GM23248 (cell line): ENCODE results near the gene HSPA12A. TPM values are rescaled to one million over a fixed set of nuclear protein-coding genes. Genes with fewer than 3 reads are reported as not detected.

Experiments used
- DNase-seq: peaks from one replicate; pipeline ENCODE4 v3.0.0-alpha.2; 2015
- H2AFZ ChIP-seq: fragments of 200-600 bp; sonication (generic); 2 replicates; pipeline ENCODE4 v1.6.1; 2016; ENCODE audit warnings: antibody characterized with exemption
- H3F3A ChIP-seq: fragments of 200-600 bp; sonication (generic); 2 replicates; pipeline ENCODE4 v1.6.1; 2016; ENCODE audit warnings: mild to moderate bottlenecking, antibody characterized with exemption, mixed run types; ENCODE audit not compliant: insufficient read depth
- H3K27ac ChIP-seq: fragments of 200-600 bp; sonication (generic); 2 replicates; pipeline ENCODE4 v1.5.1; 2016; ENCODE audit warnings: mild to moderate bottlenecking
- H3K27me3 ChIP-seq: fragments of 200-600 bp; sonication (generic); replicated peaks from 2 replicates; pipeline ENCODE4 v1.6.1; 2016; ENCODE audit warnings: mild to moderate bottlenecking; ENCODE audit not compliant: insufficient read depth
- H3K36me3 ChIP-seq: fragments of 200-600 bp; sonication (generic); 2 replicates; pipeline ENCODE4 v1.6.1; 2016; ENCODE audit warnings: low read depth, mild to moderate bottlenecking
- H3K4me1 ChIP-seq: fragments of 200-600 bp; sonication (generic); 2 replicates; pipeline ENCODE4 v1.6.1; 2016; ENCODE audit warnings: mild to moderate bottlenecking; ENCODE audit not compliant: insufficient read depth
- H3K4me2 ChIP-seq: fragments of 200-600 bp; sonication (generic); one replicate; pipeline ENCODE4 v1.6.1; 2016; ENCODE audit warnings: mild to moderate bottlenecking; ENCODE audit not compliant: unreplicated experiment
- H3K4me3 ChIP-seq: fragments of 200-600 bp; sonication (generic); 2 replicates; pipeline ENCODE4 v1.5.1; 2016; ENCODE audit warnings: mild to moderate bottlenecking
- H3K79me2 ChIP-seq: fragments of 200-600 bp; sonication (generic); 2 replicates; pipeline ENCODE4 v1.6.1; 2016; ENCODE audit warnings: mild to moderate bottlenecking; ENCODE audit not compliant: insufficient read depth
- H3K9ac ChIP-seq: fragments of 200-600 bp; sonication (generic); 2 replicates; pipeline ENCODE4 v1.6.1; 2016; ENCODE audit warnings: mild to moderate bottlenecking
- H3K9me2 ChIP-seq: fragments of 200-600 bp; sonication (generic); 2 replicates; pipeline ENCODE4 v1.6.1; 2016; ENCODE audit warnings: mixed run types, mild to moderate bottlenecking, moderate library complexity; ENCODE audit not compliant: insufficient read depth
- H3K9me3 ChIP-seq: fragments of 200-600 bp; sonication (generic); one replicate; pipeline ENCODE4 v1.6.1; 2017; ENCODE audit warnings: low read depth
- H4K20me1 ChIP-seq: fragments of 200-600 bp; sonication (generic); 2 replicates; pipeline ENCODE4 v1.6.0; 2016; ENCODE audit not compliant: insufficient read depth
- EZH2 ChIP-seq: fragments of 200-600 bp; sonication (generic); IDR thresholded peaks from 2 replicates; pipeline ENCODE4 v1.6.1; 2018; ENCODE audit warnings: antibody characterized with exemption, mild to moderate bottlenecking; ENCODE audit not compliant: insufficient read depth, poor library complexity, severe bottlenecking
- EZH2phosphoT487 ChIP-seq: fragments of 200-600 bp; sonication (generic); IDR thresholded peaks from 2 replicates; pipeline ENCODE4 v1.6.1; 2018; ENCODE audit warnings: antibody characterized with exemption, moderate library complexity, mild to moderate bottlenecking, low read depth; ENCODE audit not compliant: insufficient read depth
- WGBS, 2 experiments: methylation state at CpG; one replicate each; pipeline ENCODE4 v1.1.6; 2015 to 2017; ENCODE audit warnings: low lambda C conversion rate in 2 of 2, low coverage in 1 of 2; ENCODE audit errors: missing lambda C conversion rate in 2 of 2; 5-methylcytosine and 5-hydroxymethylcytosine counted together
- in situ Hi-C: fragments of 300-500 bp; cut with MboI; formaldehyde crosslinking; loops from 2 replicates; pipeline ENCODE4 v1.15.0; 2020
- polyA plus RNA-seq: library from polyadenylated mRNA; unstranded; fragments of >200 nt; fragmentation: Nextera tagmentation; extraction: Ambion mirVana; gene quantifications from 2 replicates; pipeline ENCODE4 v1.2.1, GENCODE V29; 2016
- total RNA-seq: library from RNA; depleted of rRNA; stranded (reverse); fragments of >200 nt; shearing (Covaris generic); gene quantifications from 2 replicates; pipeline ENCODE4 v1.2.3, GENCODE V29; 2014

The HSPA12A gene
- total and polyA plus RNA-seq, 2 experiments from 2014 or later = 4.8 to 5.6 TPM

GRCh38 chr10:116656044-116656443 is 86.3 kb downstream of the HSPA12A start:
- H3K9ac ChIP-seq = no peak overlapping the region
- no peak for TF ChIP-seq EZH2phosphoT487
- no peak for TF ChIP-seq EZH2
- no peaks in the 10 kb centered on the region for H4K20me1 ChIP-seq
- H2AFZ ChIP-seq = no peak overlapping the region
- no peaks in the 10 kb centered on the region for H3K4me1 ChIP-seq
- no peak overlapping the region for H3K27ac ChIP-seq
- WGBS, 2 experiments = 36 to 38% methylated on average over 4 of the region's 4 CpGs
- no peak overlapping the region for H3K4me3 ChIP-seq
- no peak for DNase-seq
- no peaks in the 10 kb centered on the region for H3K79me2 ChIP-seq
- no peaks in the 10 kb centered on the region; the same call in none of the 2 replicates for H3K27me3 ChIP-seq
- in situ Hi-C loops = no loop called here
- no peaks in the 10 kb centered on the region for H3K9me2 ChIP-seq
- H3K36me3 ChIP-seq = no peaks in the 10 kb centered on the region
- H3K9me3 ChIP-seq = no peaks in the 10 kb centered on the region
- H3K4me2 ChIP-seq = no peak overlapping the region
- no peaks in the 10 kb centered on the region for H3F3A ChIP-seq

DNA sequence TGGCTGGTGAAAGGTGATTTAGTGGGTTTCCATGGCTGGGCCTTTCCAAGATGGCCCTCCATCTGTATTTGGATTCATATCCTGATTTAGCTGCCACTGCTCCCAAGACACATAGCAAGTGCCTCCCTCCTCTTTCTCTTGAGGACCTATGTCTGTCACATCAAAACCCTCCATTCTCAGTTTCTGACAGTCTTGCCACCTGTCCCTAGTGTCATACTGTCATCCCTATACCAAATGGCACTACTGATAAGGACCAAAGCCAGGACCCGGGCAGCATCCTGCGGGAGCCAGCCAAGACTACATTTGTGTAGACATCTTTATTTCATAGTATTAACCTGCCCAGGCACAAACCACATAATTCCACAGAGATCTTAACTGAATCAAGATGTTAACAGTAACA is 86.8 kb downstream of the HSPA12A start:
- DNase-seq = no peak
- H2AFZ ChIP-seq = no peak overlapping the region
- H3K4me1 ChIP-seq = no peaks in the 10 kb centered on the region
- no peaks in the 10 kb centered on the region for H3K79me2 ChIP-seq
- no peak overlapping the region for H3K4me3 ChIP-seq
- H3K9me2 ChIP-seq = no peaks in the 10 kb centered on the region
- H3K4me2 ChIP-seq = no peak overlapping the region
- WGBS, 2 experiments = 25 to 31% methylated on average over 2 of the region's 2 CpGs
- no peaks in the 10 kb centered on the region for H4K20me1 ChIP-seq
- H3K27ac ChIP-seq = no peak overlapping the region
- no peaks in the 10 kb centered on the region for H3F3A ChIP-seq
- no peaks in the 10 kb centered on the region for H3K36me3 ChIP-seq
- in situ Hi-C loops = no loop called here
- H3K9ac ChIP-seq = no peak overlapping the region
- TF ChIP-seq EZH2phosphoT487 (no peak), EZH2 (no peak)
- no peaks in the 10 kb centered on the region; the same call in none of the 2 replicates for H3K27me3 ChIP-seq
- H3K9me3 ChIP-seq = no peaks in the 10 kb centered on the region

- in situ Hi-C loops = no loop called here
- WGBS, 2 experiments = 12 to 16% methylated on average over 4 of the region's 4 CpGs
Observed at GRCh38 chr10:116654816-116655215, 87.5 kb downstream of the HSPA12A start.

GRCh38 chr10:116653885-116654284 is 88.5 kb downstream of the HSPA12A start:
- Histone ChIP-seq H3K4me3 (no peak overlapping the region), H3K27me3 (no peaks in the 10 kb centered on the region; the same call in none of the 2 replicates), H3K9me2 (no peaks in the 10 kb centered on the region), H3K9me3 (no peaks in the 10 kb centered on the region), H3F3A (no peaks in the 10 kb centered on the region), H3K4me1 (no peaks in the 10 kb centered on the region), H3K27ac (no peak overlapping the region), H3K79me2 (no peaks in the 10 kb centered on the region), H4K20me1 (no peaks in the 10 kb centered on the region), H3K36me3 (no peaks in the 10 kb centered on the region), H3K9ac (no peak overlapping the region), H3K4me2 (no peak overlapping the region), H2AFZ (no peak overlapping the region)
- TF ChIP-seq EZH2phosphoT487 = no peak
- no peak for TF ChIP-seq EZH2
- in situ Hi-C loops = no loop called here
- WGBS, 2 experiments = 37 to 50% methylated on average over 1 of the region's 1 CpG
- DNase-seq = no peak

More at GRCh38 chr10:116654816-116655215, 87.5 kb downstream of the HSPA12A start:
- Histone ChIP-seq H3K9ac (no peak overlapping the region), H3F3A (no peaks in the 10 kb centered on the region), H3K27me3 (no peaks in the 10 kb centered on the region; the same call in none of the 2 replicates), H3K4me1 (no peaks in the 10 kb centered on the region), H3K36me3 (no peaks in the 10 kb centered on the region), H3K4me2 (no peak overlapping the region), H3K9me2 (no peaks in the 10 kb centered on the region), H3K27ac (no peak overlapping the region), H4K20me1 (no peaks in the 10 kb centered on the region), H3K9me3 (no peaks in the 10 kb centered on the region), H2AFZ (no peak overlapping the region), H3K4me3 (no peak overlapping the region), H3K79me2 (no peaks in the 10 kb centered on the region)
- TF ChIP-seq EZH2phosphoT487 (no peak), EZH2 (no peak)
- DNase-seq = no peak

GRCh38 chr10:116648903-116649302 is 93.5 kb downstream of the HSPA12A start:
- TF ChIP-seq EZH2 = no peak
- no peak for TF ChIP-seq EZH2phosphoT487
- no peak overlapping the region for H3K27ac ChIP-seq
- in situ Hi-C loops = no loop called here
- H3K4me1 ChIP-seq = no peaks in the 10 kb centered on the region
- no peaks in the 10 kb centered on the region for H3K79me2 ChIP-seq
- H3K27me3 ChIP-seq = peaks cover 5% of the 10 kb centered on the region; the same call in 1 of the 2 replicates
- H3K4me2 ChIP-seq = no peak overlapping the region
- H2AFZ ChIP-seq = no peak overlapping the region
- no peaks in the 10 kb centered on the region for H3F3A ChIP-seq
- no peaks in the 10 kb centered on the region for H3K9me2 ChIP-seq
- no peak overlapping the region for H3K9ac ChIP-seq
- H3K9me3 ChIP-seq = no peaks in the 10 kb centered on the region
- no peaks in the 10 kb centered on the region for H4K20me1 ChIP-seq
- H3K4me3 ChIP-seq = no peak overlapping the region
- no peaks in the 10 kb centered on the region for H3K36me3 ChIP-seq
- no peak for DNase-seq
- 48% methylated on average over 8 of the region's 8 CpGs for WGBS, 2 experiments
